Mammary epithelial cell (primary cell): ENCODE results near the gene PTRHD1.

ENCODE experiments used
- CTCF ChIP-seq, 2 donors: IDR thresholded peaks in 1 of 2; conservative IDR thresholded peaks in 1 of 2; 2 replicates each; pipeline ENCODE4 v1.5.1; 2011 to 2012; ENCODE audit warnings: inconsistent platforms in 2 of 2, low read length in 2 of 2, mild to moderate bottlenecking in 2 of 2, control low read depth in 1 of 2, low read depth in 1 of 2; ENCODE audit not compliant: insufficient read depth in 1 of 2; ENCODE audit errors: extremely low read depth in 1 of 2
- EZH2 ChIP-seq: IDR thresholded peaks from 2 replicates; pipeline ENCODE4 v1.6.1; 2012; ENCODE audit warnings: low read length, inconsistent platforms, borderline replicate concordance

DNA sequence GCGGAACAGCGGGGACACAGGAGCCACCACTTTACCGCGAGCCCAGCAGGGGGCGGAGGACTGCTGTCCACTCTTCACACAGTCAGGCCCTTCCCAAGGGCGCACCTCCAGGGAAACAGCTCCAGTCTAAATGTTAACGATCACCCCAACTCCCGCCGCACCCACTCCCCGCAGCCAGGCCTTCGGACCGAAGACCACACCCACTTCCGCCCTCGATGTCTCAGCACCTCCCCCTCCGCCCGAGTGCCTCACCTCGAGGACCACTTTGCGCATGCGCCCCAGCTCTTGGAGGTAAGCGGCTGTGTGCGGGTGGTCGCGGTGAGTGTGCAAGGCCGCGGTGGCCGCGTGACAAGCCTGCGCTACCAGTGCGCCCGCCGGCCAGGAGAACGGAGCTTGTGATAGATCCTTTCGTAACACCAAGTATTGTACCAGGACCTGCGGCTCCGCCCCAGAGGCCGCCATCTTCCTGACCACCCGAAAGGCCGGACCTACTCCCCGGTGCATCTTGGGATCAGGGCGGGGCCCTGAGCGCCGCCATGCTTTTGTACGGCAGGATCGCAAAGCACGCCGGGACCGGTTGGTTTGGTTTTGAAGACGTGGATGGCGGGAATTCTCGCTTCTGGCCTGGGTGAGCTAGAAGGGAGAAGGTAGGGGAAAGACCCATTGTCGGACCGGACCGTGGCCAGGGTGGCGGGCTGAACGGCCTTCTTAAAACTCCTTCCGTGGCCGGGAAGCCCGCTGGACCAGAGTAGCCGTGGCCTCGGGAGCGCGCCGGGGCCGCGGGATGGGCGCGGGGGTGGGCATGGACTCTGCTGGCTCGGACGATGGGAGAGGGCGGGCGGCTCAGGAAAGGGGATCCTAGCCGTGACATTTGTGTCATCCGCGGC, at the start of gene PTRHD1, which contains the start of gene CENPO:
- TF ChIP-seq CTCF (conservative IDR thresholded peaks at IDR 0.05 in 1 of 2, IDR thresholded peaks at IDR 0.05 in 1 of 2; ENCODE audit: extremely low read depth in 1 of 2, insufficient read depth in 1 of 2, low read depth in 1 of 2, low read length in 2 of 2) (peak; percentile 55 to 79), EZH2 (no peak)
